Caco-2 (cell line): Measurements from ENCODE around the gene NECTIN1. TPM values are rescaled to one million over a fixed set of nuclear protein-coding genes. Genes with fewer than 3 reads are reported as not detected.

ENCODE experiments used
- BruUV-seq: library from RNA; stranded (reverse); fragments of 400-500 nt; replicated peaks from 2 replicates; lab custom pipeline; 2021; lab: Mats Ljungman, UMichigan
- CTCF ChIA-PET: fragments of 300-600 bp; sonication (Branson Sonifier 250); formaldehyde crosslinking; loops from one replicate; lab custom pipeline; 2022; ENCODE audit warnings: antibody characterized with exemption; lab: Charles Lee
- POLR2A ChIA-PET: fragments of 300-600 bp; sonication (Branson Sonifier 250); formaldehyde crosslinking; loops from one replicate; lab custom pipeline; 2022; ENCODE audit warnings: antibody characterized with exemption; lab: Charles Lee
- DNase-seq, 2 experiments: peaks; one replicate each; pipeline versions ENCODE4 v3.0.0 to v3.0.0-alpha.2; 2020 to 2022
- H3K27me3 ChIP-seq: replicated peaks from 2 replicates; pipeline ENCODE4 v1.6.0; 2011; ENCODE audit warnings: low read length; ENCODE audit not compliant: control insufficient read depth, insufficient read depth
- H3K36me3 ChIP-seq: 2 replicates; pipeline ENCODE4 v1.5.1; 2011; ENCODE audit warnings: low read length; ENCODE audit not compliant: control insufficient read depth, insufficient read depth
- H3K4me1 ChIP-seq: fragments of 250-450 bp; sonication (Bioruptor Pico); 2 replicates; pipeline ENCODE4 v1.5.1; 2020; ENCODE audit warnings: mild to moderate bottlenecking
- H3K4me3 ChIP-seq: 2 replicates; pipeline ENCODE4 v1.5.1; 2011; ENCODE audit warnings: low read depth, mild to moderate bottlenecking, control low read depth, low read length
- H3K9me3 ChIP-seq: fragments of 250-450 bp; sonication (Bioruptor Pico); 2 replicates; pipeline ENCODE4 v1.5.1; 2020; ENCODE audit warnings: mild to moderate bottlenecking, moderate library complexity
- H3K27ac Mint-ChIP-seq: one replicate; pipeline ENCODE4 v1.8.0; 2022; ENCODE audit warnings: mixed read lengths; ENCODE audit not compliant: unreplicated experiment
- H3K27me3 Mint-ChIP-seq: one replicate; pipeline ENCODE4 v1.8.0; 2022; ENCODE audit warnings: mixed read lengths; ENCODE audit not compliant: insufficient read depth, unreplicated experiment
- H3K36me3 Mint-ChIP-seq: one replicate; pipeline ENCODE4 v1.8.0; 2022; ENCODE audit warnings: mild to moderate bottlenecking, mixed read lengths; ENCODE audit not compliant: insufficient read depth, unreplicated experiment
- H3K4me1 Mint-ChIP-seq: one replicate; pipeline ENCODE4 v1.8.0; 2022; ENCODE audit warnings: low read depth, mixed read lengths; ENCODE audit not compliant: unreplicated experiment
- H3K4me3 Mint-ChIP-seq: one replicate; pipeline ENCODE4 v1.8.0; 2022; ENCODE audit warnings: mild to moderate bottlenecking, moderate library complexity, mixed read lengths; ENCODE audit not compliant: unreplicated experiment
- H3K9me3 Mint-ChIP-seq: one replicate; pipeline ENCODE4 v1.8.0; 2022; ENCODE audit warnings: mixed read lengths; ENCODE audit not compliant: unreplicated experiment
- intact Hi-C: fragments of 100-400 bp; cut with micrococcal nuclease; formaldehyde crosslinking; loops from one replicate; pipeline ENCODE4 v1.10.0; 2022; ENCODE audit not compliant: unreplicated experiment
- total RNA-seq: library from RNA; stranded (reverse); gene quantifications from 2 replicates; pipeline ENCODE4 v1.2.3, GENCODE V29; 2022
- TF ChIP-seq, protein P1 (sequence below), 2 experiments: fragments of 200-600 bp in 1 of 2; IDR thresholded peaks; 1 replicate in 1 of 2; 2 replicates in 1 of 2; pipeline versions ENCODE4 v1.5.1 to v1.8.0; 2011 to 2022; ENCODE audit warnings: antibody characterized with exemption in 1 of 2, control low read depth in 1 of 2, inconsistent platforms in 1 of 2, low read depth in 1 of 2, low read length in 1 of 2, mild to moderate bottlenecking in 1 of 2, moderate library complexity in 1 of 2; ENCODE audit not compliant: insufficient read depth in 1 of 2, severe bottlenecking in 1 of 2, unreplicated experiment in 1 of 2

The NECTIN1 gene
- total RNA-seq, 1 experiment from 2014 or later: 60.1 TPM

DNA sequence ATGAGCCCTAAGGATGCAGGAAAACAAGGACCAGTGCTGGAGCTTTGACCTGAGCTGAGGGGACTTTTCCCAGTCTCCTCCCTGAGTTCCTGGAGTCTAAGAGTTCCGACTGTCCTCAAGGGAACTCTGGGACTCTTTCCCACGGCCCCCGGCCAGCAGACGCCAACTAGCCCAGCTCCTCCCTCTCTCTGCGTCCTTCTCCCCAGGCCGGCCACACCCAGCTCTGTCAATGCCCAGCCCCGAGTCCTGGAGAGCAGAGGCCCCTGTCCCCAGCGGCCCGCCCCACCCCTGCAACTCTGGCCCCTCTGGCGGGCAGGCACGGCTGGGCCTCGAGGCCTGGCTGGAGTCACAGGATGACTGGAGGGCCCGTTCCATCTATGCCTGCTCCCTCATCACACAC, 29.8 kb downstream of the NECTIN1 start:
- Mint-ChIP-seq H3K27me3 (no peaks in the 10 kb centered on the region), H3K4me1 (peaks cover 21% of the 10 kb centered on the region), H3K27ac (no peak overlapping the region), H3K4me3 (no peak overlapping the region), H3K9me3 (no peaks in the 10 kb centered on the region), H3K36me3 (peaks cover 7% of the 10 kb centered on the region)
- H3K36me3 ChIP-seq: 0 out of 2 replicates have a peak, but pooled peaks cover 1% of the 10 kb centered on the region
- H3K9me3 ChIP-seq: no peaks in the 10 kb centered on the region
- no TSS peak for BruUV-seq
- intact Hi-C loops: no loop called here
- no peaks in the 10 kb centered on the region for H3K27me3 ChIP-seq
- CTCF ChIA-PET: interaction anchor here (1.0 to 1.1 kb wide), 2 partner anchors 14 to 22 kb away, joined by 3 read pairs; no protein-coding TSS in a partner anchor
- TF ChIP-seq, protein P1, sequence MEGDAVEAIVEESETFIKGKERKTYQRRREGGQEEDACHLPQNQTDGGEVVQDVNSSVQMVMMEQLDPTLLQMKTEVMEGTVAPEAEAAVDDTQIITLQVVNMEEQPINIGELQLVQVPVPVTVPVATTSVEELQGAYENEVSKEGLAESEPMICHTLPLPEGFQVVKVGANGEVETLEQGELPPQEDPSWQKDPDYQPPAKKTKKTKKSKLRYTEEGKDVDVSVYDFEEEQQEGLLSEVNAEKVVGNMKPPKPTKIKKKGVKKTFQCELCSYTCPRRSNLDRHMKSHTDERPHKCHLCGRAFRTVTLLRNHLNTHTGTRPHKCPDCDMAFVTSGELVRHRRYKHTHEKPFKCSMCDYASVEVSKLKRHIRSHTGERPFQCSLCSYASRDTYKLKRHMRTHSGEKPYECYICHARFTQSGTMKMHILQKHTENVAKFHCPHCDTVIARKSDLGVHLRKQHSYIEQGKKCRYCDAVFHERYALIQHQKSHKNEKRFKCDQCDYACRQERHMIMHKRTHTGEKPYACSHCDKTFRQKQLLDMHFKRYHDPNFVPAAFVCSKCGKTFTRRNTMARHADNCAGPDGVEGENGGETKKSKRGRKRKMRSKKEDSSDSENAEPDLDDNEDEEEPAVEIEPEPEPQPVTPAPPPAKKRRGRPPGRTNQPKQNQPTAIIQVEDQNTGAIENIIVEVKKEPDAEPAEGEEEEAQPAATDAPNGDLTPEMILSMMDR (IDR thresholded peaks at IDR 0.05; ENCODE audit: insufficient read depth in 1 of 2, low read depth in 1 of 2, low read length in 1 of 2, severe bottlenecking in 1 of 2, unreplicated experiment in 1 of 2): no peak
- no peak overlapping the region for H3K4me3 ChIP-seq
- peaks cover 21% of the 10 kb centered on the region; the same call in 1 of the 2 replicates for H3K4me1 ChIP-seq
- DNase-seq: peak; percentile 39 to 81
- POLR2A ChIA-PET: no interaction called here

DNA sequence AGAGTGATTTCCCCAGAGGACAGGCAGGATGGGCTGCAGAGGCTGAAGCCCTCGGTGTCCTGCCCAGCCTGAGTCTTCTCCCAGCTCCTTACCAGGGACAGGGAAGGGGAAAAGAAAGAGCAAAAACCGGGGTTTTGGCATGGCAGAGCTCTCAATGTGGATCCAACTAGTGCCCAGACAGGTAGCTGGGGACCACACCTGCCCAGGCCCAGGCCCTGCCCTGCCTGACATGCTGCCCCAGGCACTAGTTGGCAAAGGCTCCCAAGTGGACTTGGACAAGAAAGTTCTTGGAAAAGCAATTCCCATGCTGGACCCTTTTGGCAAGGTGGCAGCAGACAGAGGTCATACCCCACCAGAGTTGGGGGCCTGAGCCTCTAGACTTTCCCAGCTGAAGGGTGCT, 31.1 kb downstream of the NECTIN1 start:
- no peak for DNase-seq
- no peaks in the 10 kb centered on the region for H3K27me3 Mint-ChIP-seq
- Histone ChIP-seq H3K4me3 (no peak overlapping the region), H3K9me3 (no peaks in the 10 kb centered on the region), H3K27me3 (no peaks in the 10 kb centered on the region), H3K4me1 (peaks cover 21% of the 10 kb centered on the region; the same call in 1 of the 2 replicates), H3K36me3 (0 out of 2 replicates have a peak, but pooled peaks cover 1% of the 10 kb centered on the region)
- ChIA-PET CTCF (no interaction called here), POLR2A (no interaction called here)
- TF ChIP-seq, protein P1 (IDR thresholded peaks at IDR 0.05; ENCODE audit: insufficient read depth in 1 of 2, low read depth in 1 of 2, low read length in 1 of 2, severe bottlenecking in 1 of 2, unreplicated experiment in 1 of 2): no peak
- no peak overlapping the region for H3K27ac Mint-ChIP-seq
- no peak overlapping the region for H3K4me3 Mint-ChIP-seq
- intact Hi-C loops: no loop called here
- BruUV-seq: no TSS peak
- no peaks in the 10 kb centered on the region for H3K9me3 Mint-ChIP-seq
- H3K4me1 Mint-ChIP-seq: peaks cover 21% of the 10 kb centered on the region
- H3K36me3 Mint-ChIP-seq: peaks cover 7% of the 10 kb centered on the region

DNA sequence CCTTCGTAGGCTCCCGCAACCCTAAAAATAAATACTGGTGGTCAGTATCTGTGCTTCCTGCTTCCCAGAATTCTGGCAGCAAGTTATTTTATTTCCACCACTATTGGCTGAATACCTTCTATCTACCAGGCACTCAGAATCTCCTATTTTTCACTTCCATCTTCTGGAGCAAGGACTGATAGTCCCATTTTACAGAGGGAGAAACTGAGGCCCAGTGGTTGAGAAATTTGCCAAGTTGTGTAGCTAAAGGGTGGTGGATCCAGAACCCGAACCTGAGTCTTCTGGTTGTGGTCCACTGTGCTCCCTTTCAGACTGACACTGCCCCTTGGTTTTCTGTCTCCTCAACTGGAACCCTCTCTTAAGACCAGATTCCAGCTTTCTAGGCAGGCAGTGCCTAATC, 31.6 kb downstream of the NECTIN1 start:
- no peaks in the 10 kb centered on the region for H3K9me3 ChIP-seq
- Mint-ChIP-seq H3K4me3 (no peak overlapping the region), H3K36me3 (peaks cover 7% of the 10 kb centered on the region), H3K27ac (no peak overlapping the region), H3K9me3 (no peaks in the 10 kb centered on the region), H3K4me1 (peaks cover 21% of the 10 kb centered on the region), H3K27me3 (no peaks in the 10 kb centered on the region)
- intact Hi-C loops: no loop called here
- no peak for DNase-seq
- H3K4me1 ChIP-seq: peaks cover 21% of the 10 kb centered on the region; the same call in 1 of the 2 replicates
- BruUV-seq: no TSS peak
- ChIA-PET POLR2A (no interaction called here), CTCF (no interaction called here)
- no peak overlapping the region for H3K4me3 ChIP-seq
- TF ChIP-seq, protein P1 (IDR thresholded peaks at IDR 0.05; ENCODE audit: insufficient read depth in 1 of 2, low read depth in 1 of 2, low read length in 1 of 2, severe bottlenecking in 1 of 2, unreplicated experiment in 1 of 2): no peak
- H3K36me3 ChIP-seq: 0 out of 2 replicates have a peak, but pooled peaks cover 1% of the 10 kb centered on the region
- no peaks in the 10 kb centered on the region for H3K27me3 ChIP-seq
